Memory B cell (primary cell): ENCODE results near the gene PRKCD.

Source experiments
- ATAC-seq: fragments of 150-1000 bp; cut with Tn5 transposase; 2 replicates; pipeline ENCODE4 v1.10.0; 2021; ENCODE audit warnings: low read depth, mild to moderate bottlenecking, moderate library complexity
- DNase-seq, 2 donors: peaks; one replicate each; pipeline ENCODE4 v3.0.0; 2022; ENCODE audit warnings: low spot score in 2 of 2
- H3K27ac Mint-ChIP-seq: one replicate; pipeline ENCODE4 v1.8.0; 2022; ENCODE audit warnings: mild to moderate bottlenecking, moderate library complexity, mixed read lengths
- H3K27me3 Mint-ChIP-seq: one replicate; pipeline ENCODE4 v1.8.0; 2022; ENCODE audit warnings: mixed read lengths
- H3K36me3 Mint-ChIP-seq: one replicate; pipeline ENCODE4 v1.8.0; 2022; ENCODE audit warnings: mild to moderate bottlenecking, mixed read lengths
- H3K4me1 Mint-ChIP-seq: one replicate; pipeline ENCODE4 v1.8.0; 2022; ENCODE audit warnings: mixed read lengths
- H3K4me3 Mint-ChIP-seq: one replicate; pipeline ENCODE4 v1.8.0; 2022; ENCODE audit warnings: mild to moderate bottlenecking, moderate library complexity, mixed read lengths
- H3K9me3 Mint-ChIP-seq: one replicate; pipeline ENCODE4 v1.8.0; 2022; ENCODE audit warnings: mixed read lengths

PRKCD gene

DNA sequence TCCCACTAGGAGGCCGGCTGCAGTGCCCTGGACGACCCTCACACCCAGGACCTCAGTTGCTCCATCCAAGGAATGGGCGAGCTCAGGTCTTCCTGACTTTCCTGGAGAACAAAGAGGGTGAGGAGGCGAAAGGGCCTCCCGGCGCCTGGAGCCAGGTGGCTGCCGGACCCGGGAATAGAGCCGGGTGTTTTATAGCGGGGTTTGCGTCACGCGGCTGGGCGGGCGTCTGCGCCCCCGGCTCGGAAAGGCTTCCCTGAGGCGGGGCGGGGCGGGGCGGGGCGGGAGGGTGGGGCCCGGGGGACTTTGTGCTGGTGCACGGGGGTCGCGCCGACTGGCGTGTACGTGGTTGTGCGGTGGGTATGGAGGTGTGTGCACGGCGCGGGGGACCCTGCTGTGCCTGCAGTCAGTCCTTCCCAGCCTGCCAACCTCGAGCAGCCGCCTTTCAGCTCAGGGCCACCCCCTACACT, 4.6 kb upstream of the PRKCD start:
- Mint-ChIP-seq H3K9me3 (no peaks in the 10 kb centered on the region), H3K4me1 (peaks cover 17% of the 10 kb centered on the region), H3K27me3 (peaks cover 6% of the 10 kb centered on the region), H3K36me3 (no peaks in the 10 kb centered on the region), H3K4me3 (peak overlapping the region; percentile 39), H3K27ac (no peak overlapping the region)
- ATAC-seq (no peak), DNase-seq (no peak)

DNA sequence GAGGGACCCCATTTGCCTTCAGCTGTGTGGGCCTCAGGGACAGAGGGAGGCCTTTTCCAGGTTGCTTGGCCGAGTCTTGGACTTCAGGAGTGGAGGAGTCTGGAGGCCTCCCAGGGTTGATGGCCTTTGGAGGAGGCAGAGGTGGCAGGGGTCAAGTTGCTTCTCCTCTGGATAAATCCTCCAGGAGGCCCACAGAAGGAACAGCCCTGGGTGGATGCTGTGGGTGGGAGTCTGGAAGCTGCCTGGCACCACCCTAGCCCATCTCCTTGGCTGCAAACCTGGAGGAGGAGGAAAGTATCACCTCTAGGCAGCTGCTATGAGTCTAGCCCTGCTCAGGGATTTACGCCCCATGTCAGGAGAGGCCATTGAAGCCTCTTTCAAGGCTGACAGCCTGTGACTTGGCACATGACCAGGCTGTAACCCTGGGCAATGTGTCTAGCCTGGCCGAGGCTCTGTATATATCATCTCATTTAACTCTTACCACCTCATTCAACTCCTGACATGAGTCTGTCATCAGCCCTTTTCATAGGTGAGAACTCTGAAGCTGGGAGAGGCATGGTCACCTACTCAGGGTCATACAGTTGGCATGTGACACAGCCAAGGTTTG, 2.9 kb upstream of the PRKCD start:
- DNase-seq (no peak), ATAC-seq (no peak)
- Mint-ChIP-seq H3K27me3 (peaks cover 6% of the 10 kb centered on the region), H3K9me3 (no peaks in the 10 kb centered on the region), H3K27ac (no peak overlapping the region), H3K4me1 (peaks cover 27% of the 10 kb centered on the region), H3K4me3 (no peak overlapping the region), H3K36me3 (no peaks in the 10 kb centered on the region)

DNA sequence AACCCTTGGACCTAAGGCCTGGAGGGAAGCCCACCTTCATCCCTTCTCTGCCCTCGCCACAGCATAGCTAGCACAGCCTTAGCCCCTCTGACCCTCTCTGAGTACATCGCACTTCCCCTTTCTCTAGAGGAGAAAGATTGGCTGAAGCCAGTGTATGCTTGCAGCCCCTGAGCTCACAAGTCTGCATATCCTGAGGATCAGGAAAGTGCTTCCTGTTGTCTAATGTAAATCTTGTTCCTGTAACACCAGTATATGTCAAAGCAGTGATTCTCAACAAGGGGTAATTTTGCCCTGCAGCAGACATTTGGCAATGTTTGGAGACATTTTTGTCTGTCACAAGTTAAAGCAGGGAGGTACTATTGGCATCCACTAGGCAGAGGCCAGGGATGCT, 2.2 kb upstream of the PRKCD start:
- Mint-ChIP-seq H3K9me3 (no peaks in the 10 kb centered on the region), H3K27ac (no peak overlapping the region), H3K27me3 (peaks cover 3% of the 10 kb centered on the region), H3K4me1 (peaks cover 27% of the 10 kb centered on the region), H3K36me3 (no peaks in the 10 kb centered on the region), H3K4me3 (no peak overlapping the region)
- DNase-seq (no peak), ATAC-seq (no peak)

DNA sequence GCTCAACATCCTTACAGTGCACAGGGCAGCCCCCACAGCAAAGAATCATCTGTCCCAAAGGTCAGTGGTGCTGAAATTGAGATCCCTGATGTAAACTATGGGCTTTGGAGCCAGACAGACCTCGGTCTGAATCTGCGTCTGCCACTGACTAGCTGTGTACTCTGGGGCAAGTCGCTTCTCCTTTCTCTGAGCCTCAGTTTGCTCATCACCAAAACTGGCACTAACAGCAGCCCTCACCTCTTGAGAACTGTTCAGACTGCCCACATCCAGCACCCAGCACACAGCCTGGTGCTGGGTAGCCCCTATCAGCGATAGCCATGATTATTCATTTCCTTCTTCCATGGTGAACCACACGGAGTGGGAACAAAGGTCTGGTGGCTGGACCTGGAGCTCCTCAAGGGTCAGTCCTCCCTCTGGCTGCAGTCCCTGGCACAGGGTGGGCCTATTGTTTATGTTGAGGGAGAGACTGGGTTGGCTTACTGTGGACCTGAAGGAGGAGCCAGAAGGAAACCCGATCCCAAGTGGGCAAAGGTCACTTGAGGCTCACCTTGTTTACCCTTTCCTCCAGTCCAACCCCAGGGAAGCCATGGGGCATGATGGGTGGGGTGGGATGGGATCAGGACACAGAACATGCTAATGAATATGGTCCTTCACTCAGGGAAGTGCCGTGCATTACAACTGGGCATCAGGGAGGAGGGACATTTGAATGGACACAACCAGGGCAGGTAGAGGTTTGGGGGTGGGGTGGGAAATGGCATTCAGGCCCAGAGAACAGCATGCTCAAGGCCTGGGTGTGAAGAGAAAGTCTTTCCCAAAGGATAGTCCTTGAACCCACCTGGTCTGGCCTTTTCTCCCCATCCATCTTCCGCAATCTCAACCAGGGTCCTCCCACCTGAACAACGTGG, 1.6 kb upstream of the PRKCD start:
- Mint-ChIP-seq H3K27me3 (peaks cover 3% of the 10 kb centered on the region), H3K4me3 (no peak overlapping the region), H3K4me1 (peaks cover 27% of the 10 kb centered on the region), H3K27ac (no peak overlapping the region), H3K9me3 (no peaks in the 10 kb centered on the region), H3K36me3 (no peaks in the 10 kb centered on the region)
- ATAC-seq (no peak), DNase-seq (no peak)

DNA sequence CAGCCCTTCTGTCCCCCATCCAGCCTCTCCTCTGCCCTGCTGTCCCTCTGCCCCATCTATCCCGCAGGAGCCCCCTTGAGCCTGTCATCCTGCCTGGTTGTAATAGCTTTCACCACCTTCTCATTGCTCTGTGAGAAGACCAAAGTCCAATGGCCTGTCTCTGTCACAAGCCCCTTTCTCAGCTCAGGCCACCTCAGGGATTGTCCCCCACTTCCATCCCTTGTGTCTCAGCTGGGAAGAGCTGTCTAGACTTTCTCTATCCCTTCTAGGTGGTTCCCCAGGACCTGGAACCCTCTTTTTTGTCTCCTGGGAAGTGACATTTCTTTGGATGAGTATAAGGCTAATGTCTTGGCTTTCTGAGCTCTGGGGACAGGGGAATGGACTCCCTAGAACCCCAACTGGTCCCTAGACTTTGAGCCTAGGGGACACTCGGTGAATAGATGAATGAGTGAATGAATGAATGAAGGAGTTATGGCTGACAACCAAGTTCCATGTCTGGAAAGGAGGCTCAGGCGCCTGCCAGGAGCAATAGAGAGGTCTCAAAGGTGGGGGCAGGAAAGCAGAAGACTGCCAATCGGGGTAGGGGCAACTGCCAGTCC, 849 bp upstream of the PRKCD start:
- ATAC-seq (no peak), DNase-seq (no peak)
- Mint-ChIP-seq H3K4me1 (peaks cover 30% of the 10 kb centered on the region), H3K4me3 (peak overlapping the region; percentile 93), H3K27ac (peak overlapping the region; percentile 94), H3K9me3 (no peaks in the 10 kb centered on the region), H3K27me3 (peaks cover 3% of the 10 kb centered on the region), H3K36me3 (no peaks in the 10 kb centered on the region)

DNA sequence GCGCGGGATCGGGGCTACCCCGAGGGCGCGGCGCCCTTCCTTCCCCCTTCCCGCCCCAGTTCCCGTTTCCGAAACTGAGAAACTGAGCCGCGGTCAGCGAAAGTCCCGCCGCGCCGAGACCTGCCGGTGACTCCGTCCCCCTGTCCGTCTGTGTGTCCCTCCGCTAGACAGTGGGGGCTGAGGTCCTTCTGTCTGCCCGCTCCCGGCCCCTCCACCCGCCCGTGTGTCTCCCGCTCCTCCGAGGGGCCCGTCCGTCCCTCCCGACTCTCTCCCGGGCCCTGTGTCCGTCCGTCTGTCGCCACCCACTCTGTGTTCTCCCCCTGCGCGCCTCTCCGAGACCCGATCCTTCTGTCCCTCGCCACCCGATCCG, 426 bp downstream of the PRKCD start:
- peaks cover 33% of the 10 kb centered on the region for H3K4me1 Mint-ChIP-seq
- H3K36me3 Mint-ChIP-seq = no peaks in the 10 kb centered on the region
- no peaks in the 10 kb centered on the region for H3K9me3 Mint-ChIP-seq
- H3K27me3 Mint-ChIP-seq = no peaks in the 10 kb centered on the region
- ATAC-seq = no peak
- peak overlapping the region; percentile 99 for H3K4me3 Mint-ChIP-seq
- H3K27ac Mint-ChIP-seq = peak overlapping the region; percentile 97
- DNase-seq = peak in 1 of 2 donors; percentile 42

DNA sequence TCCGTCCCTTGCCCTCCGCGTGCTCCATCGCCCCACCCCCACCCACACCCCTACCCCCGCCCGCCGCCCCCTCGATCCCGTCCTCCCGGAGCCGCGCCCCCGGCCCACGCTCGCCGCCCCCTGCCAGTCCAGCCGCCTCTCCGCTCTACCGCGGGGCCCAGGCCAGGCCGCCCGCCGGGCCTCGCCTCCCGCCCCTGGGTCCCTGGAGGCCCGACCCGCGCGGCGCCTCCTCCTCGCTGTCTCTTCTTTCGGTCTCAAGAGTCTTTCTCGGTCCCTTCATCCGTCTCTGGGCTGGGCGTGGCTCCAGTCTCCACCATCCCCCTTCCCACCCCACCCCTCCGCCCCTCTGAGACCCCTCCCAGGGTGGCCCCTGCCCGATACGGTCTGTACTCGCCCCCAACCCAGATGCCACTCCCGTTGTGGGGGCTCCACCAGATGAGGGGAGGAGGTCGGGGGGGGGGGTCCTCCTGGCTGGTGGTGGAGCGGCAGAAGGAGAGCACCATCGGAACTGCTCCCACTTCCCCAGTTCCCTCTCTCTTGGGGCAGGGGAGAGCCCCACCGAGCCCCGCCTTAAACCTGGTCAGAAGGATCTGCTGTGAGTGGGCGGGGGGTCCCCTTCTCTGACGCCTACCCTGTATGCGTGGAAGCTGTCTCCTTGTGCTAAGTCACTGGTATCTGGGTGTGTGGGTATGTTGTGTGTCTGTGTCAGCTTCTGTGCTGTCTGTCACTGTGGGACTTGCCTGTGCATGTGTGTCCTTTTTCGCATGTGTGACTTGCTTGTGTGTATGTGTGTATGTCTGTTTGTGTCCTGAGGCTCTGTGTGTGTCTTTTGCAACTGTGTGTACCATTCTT, 1.0 kb downstream of the PRKCD start:
- H3K9me3 Mint-ChIP-seq = no peaks in the 10 kb centered on the region
- H3K27me3 Mint-ChIP-seq = no peaks in the 10 kb centered on the region
- H3K27ac Mint-ChIP-seq = peak overlapping the region; percentile 97
- peaks cover 35% of the 10 kb centered on the region for H3K4me1 Mint-ChIP-seq
- DNase-seq = peak; percentile 55 to 56
- H3K36me3 Mint-ChIP-seq = no peaks in the 10 kb centered on the region
- peak overlapping the region; percentile 99 for H3K4me3 Mint-ChIP-seq
- ATAC-seq = peak; percentile 45

DNA sequence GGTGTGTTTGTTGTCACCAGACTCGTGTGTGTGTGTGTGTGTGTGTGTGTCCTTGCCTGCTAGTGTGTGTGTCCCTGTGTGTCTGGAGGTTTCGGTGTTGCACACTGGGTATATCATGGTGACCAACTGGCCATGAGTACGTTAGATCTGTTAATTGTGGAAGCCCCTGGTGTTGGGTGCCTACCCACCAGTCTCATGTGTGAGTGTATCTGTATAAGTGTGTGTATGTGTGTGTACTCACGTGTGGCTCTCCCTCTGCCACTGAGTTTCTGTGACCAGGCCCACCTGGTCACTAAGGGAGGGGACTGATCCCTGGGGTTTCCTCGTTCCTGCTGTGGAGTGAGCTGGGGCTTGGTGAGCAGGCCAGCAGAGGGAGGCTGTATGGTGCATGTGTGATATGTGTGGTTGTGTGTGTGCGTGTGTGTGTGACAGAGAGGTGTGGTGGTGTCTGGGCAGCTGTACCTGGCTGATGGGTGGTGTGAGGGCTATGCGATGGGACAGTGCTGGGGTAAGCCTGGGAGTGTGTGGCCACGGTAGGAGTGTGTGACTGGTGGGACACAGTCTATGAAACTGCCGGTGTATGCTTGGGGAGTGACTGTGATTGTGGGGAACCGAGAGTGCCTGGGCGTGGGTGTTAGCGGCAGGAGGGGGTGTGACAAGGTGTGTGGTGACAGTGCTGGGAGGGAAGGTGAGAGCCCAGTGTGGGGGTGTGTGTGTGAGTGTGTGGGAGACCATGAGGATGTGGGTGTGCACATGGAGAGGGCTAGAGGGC, 1.8 kb downstream of the PRKCD start:
- peak overlapping the region; percentile 97 for H3K27ac Mint-ChIP-seq
- peaks cover 39% of the 10 kb centered on the region for H3K4me1 Mint-ChIP-seq
- H3K4me3 Mint-ChIP-seq = peak overlapping the region; percentile 99
- no peaks in the 10 kb centered on the region for H3K36me3 Mint-ChIP-seq
- no peaks in the 10 kb centered on the region for H3K27me3 Mint-ChIP-seq
- ATAC-seq (peak; percentile 55), DNase-seq (peak; percentile 48 to 55)
- H3K9me3 Mint-ChIP-seq = no peaks in the 10 kb centered on the region

DNA sequence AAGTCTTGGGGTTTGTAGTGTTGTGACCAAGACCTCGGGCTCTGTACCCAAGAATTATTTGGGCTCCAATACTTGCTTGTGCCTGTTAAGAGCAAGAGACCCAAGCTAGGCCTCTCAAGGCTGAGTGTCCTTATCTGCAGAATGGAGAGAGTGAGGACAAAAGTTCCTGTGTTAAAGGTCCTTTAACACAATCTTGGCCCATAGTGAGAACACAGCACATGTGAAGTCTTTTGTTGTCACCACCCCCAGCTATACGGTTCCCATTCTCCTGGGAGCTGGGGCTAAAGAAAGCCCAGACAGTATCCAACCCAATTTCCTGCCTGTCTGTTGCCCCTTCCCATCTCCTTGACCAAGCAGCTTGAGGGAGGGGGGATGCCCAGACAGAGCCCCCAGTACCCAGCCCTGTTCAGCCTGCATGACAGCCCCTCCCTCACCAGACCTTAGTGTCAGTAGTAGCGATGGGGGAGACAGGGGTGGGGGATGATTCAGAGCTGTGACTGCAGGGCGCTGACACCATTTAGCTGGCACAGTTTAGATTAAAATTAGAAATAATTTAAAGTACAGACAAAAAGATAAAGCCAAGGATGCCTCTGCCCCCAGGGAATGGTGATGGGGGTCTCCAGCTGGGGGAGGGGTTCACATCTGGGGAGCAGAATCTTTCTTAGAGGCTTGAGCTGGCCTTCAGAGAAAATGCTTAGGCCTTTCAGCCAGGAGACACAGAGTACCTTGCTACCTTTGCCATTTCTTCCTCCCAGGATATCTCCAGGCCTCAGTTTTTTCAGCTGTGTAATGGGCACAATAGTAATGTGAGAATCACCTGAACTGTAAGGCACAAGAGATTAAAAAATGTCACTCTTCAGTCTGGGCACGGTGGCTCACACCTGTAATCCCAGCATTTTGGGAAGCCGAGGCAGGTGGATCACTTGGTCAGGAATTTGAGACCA, 2.7 kb downstream of the PRKCD start:
- DNase-seq = no peak
- peaks cover 45% of the 10 kb centered on the region for H3K4me1 Mint-ChIP-seq
- peak overlapping the region; percentile 99 for H3K4me3 Mint-ChIP-seq
- no peaks in the 10 kb centered on the region for H3K9me3 Mint-ChIP-seq
- H3K27ac Mint-ChIP-seq = peak overlapping the region; percentile 97
- H3K27me3 Mint-ChIP-seq = no peaks in the 10 kb centered on the region
- no peak for ATAC-seq
- peaks cover 2% of the 10 kb centered on the region for H3K36me3 Mint-ChIP-seq

DNA sequence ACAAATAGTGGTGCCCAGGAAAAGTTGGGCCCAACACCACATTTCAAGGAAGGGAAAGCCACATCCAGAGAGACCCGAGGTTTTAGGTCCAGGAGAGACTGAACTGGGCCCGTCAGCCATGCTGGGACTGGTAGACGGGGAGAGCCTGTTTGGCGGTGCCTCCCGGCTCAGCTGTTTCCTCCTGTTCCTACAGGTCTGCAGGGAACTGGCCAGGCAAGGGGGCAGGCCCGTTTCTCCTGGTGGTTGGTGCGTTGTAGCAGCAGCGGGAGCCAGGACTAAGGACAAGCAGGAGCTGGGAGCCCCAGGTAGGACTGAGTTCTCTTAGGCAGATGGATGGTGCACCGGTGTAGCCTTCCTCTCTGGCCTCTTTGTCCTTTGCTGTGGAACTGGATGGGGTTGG, 3.9 kb downstream of the PRKCD start:
- H3K36me3 Mint-ChIP-seq = peaks cover 2% of the 10 kb centered on the region

DNA sequence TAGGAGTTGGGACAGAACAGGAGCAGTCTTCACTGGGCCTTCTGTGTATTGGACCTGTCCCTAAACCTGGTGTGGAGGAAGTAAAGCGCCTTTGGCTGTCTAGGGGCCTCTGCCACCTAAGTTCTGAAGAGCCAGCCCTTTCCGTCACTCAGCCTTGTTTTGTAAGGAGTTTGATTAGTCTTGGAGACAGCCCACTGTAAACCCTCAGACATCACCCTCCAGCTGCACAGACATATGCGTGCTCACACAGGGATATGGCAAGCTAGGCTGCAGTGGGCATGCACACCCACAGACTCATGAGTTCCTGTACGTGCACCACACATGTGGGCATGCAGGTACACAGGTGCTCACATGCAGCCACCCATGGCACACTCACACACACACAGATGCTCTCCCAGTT, 5.2 kb downstream of the PRKCD start:
- Mint-ChIP-seq H3K36me3 (peaks cover 2% of the 10 kb centered on the region), H3K27me3 (no peaks in the 10 kb centered on the region), H3K4me1 (peaks cover 57% of the 10 kb centered on the region), H3K4me3 (peak overlapping the region; percentile 33), H3K9me3 (no peaks in the 10 kb centered on the region), H3K27ac (peak overlapping the region; percentile 63)
- ATAC-seq (no peak), DNase-seq (no peak)

More for the DNA sequence above, 3.9 kb downstream of the PRKCD start:
- no peak overlapping the region for H3K27ac Mint-ChIP-seq
- H3K9me3 Mint-ChIP-seq = no peaks in the 10 kb centered on the region
- ATAC-seq (no peak), DNase-seq (no peak)
- H3K4me3 Mint-ChIP-seq = no peak overlapping the region
- H3K4me1 Mint-ChIP-seq = peaks cover 50% of the 10 kb centered on the region
- H3K27me3 Mint-ChIP-seq = no peaks in the 10 kb centered on the region

DNA sequence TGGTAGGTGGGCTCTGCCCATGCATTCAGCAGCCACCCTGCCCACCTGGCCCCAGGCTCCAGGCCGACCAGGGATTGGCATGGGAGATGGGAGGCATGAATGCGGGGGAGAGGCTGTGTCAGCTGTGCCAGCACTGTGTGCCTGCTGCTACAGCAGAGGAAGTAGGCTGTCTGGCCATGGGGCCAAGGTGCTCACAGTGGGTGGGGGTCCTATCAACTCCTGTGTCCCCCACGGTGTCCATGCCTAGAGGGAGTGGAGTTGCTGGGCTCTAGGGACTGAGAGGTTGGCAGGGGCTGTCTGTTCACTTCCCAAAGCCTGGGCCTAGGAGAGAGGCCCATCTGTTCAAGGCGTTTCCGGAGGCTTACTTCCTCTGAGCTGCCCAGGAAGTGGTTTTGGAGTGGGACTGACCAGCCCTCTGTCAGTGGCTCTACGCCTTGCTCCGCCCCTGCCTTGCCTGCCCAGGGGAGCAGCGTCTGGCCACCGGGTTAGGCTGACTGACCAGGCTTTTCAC, 5.8 kb downstream of the PRKCD start:
- Mint-ChIP-seq H3K4me1 (peaks cover 63% of the 10 kb centered on the region), H3K27me3 (no peaks in the 10 kb centered on the region), H3K27ac (peak overlapping the region; percentile 83), H3K9me3 (no peaks in the 10 kb centered on the region), H3K4me3 (peak overlapping the region; percentile 59), H3K36me3 (peaks cover 2% of the 10 kb centered on the region)
- no peak for DNase-seq
- ATAC-seq = no peak
